Stimulated activated CD8-positive, alpha-beta memory T cell treated with anti-CD3 and anti-CD28 coated beads, Interleukin-12 subunit alpha, Interleukin-12 subunit beta, amount 100 ng/mL, for 4 hours (primary cell): ENCODE results near the gene RBMXL3.

Experiments
- DNase-seq: peaks from one replicate; pipeline ENCODE4 v3.0.0-alpha.2; 2020; ENCODE audit warnings: low read depth

RBMXL3 gene

GRCh38 chrX:115233497-115234455 is 44.6 kb downstream of the RBMXL3 start, which contains the start of gene LRCH2:
TSS of gene LRCH2 (minus strand) at chrX:115234096. CDS start at chrX:115234041, 55 bp downstream.
- DNase-seq, result no peak

GRCh38 chrX:115234461-115234860 is 45.3 kb downstream of the RBMXL3 start:
- DNase-seq, result no peak

GRCh38 chrX:115236560-115236959 is 47.4 kb downstream of the RBMXL3 start:
- no peak for DNase-seq

GRCh38 chrX:115237056-115237455 is 47.8 kb downstream of the RBMXL3 start:
- DNase-seq, result no peak
